Kidney epithelial cell (primary cell): ENCODE data around the gene RIPK1. TPM values are rescaled to one million over a fixed set of nuclear protein-coding genes. Genes with fewer than 3 reads are reported as not detected.

Source experiments
- DNase-seq: peaks from one replicate; pipeline ENCODE4 v3.0.0-alpha.2; 2010; ENCODE audit warnings: low read depth
- H3K27me3 ChIP-seq: 2 replicates; pipeline ENCODE4 v1.6.0; 2011; ENCODE audit warnings: low read length; ENCODE audit not compliant: control insufficient read depth, insufficient read depth
- H3K36me3 ChIP-seq: 2 replicates; pipeline ENCODE4 v1.5.1; 2011; ENCODE audit warnings: low read length; ENCODE audit not compliant: control insufficient read depth, insufficient read depth
- H3K4me3 ChIP-seq: 2 replicates; pipeline ENCODE4 v1.5.1; 2011; ENCODE audit warnings: low read depth, mild to moderate bottlenecking, control low read depth, low read length
- CTCF ChIP-seq: IDR thresholded peaks from 2 replicates; pipeline ENCODE4 v1.5.1; 2011; ENCODE audit warnings: mild to moderate bottlenecking, moderate library complexity, low read length, control low read depth, inconsistent platforms; ENCODE audit not compliant: insufficient read depth, poor library complexity, severe bottlenecking
- total RNA-seq: library from RNA; depleted of rRNA; stranded (reverse); fragments of >200 nt; gene quantifications from 2 replicates; pipeline ENCODE4 v1.2.3, GENCODE V29; 2015

Gene RIPK1
- total RNA-seq, 1 donor from 2014 or later: 22.6 TPM

- no peak overlapping the region for H3K4me3 ChIP-seq
- no peak for TF ChIP-seq CTCF
- no peaks in the 10 kb centered on the region for H3K27me3 ChIP-seq
- no peak for DNase-seq
- H3K36me3 ChIP-seq: no peaks in the 10 kb centered on the region
Observed at GRCh38 chr6:3108746-3109414, 40.6 kb downstream of the RIPK1 start.

GRCh38 chr6:3109761-3110160, 41.5 kb downstream of the RIPK1 start:
- no peak for DNase-seq
- no peaks in the 10 kb centered on the region for H3K36me3 ChIP-seq
- no peak for TF ChIP-seq CTCF
- H3K27me3 ChIP-seq: no peaks in the 10 kb centered on the region
- no peak overlapping the region for H3K4me3 ChIP-seq

GRCh38 chr6:3114377-3114776, 46.1 kb downstream of the RIPK1 start:
- no peak for DNase-seq
- TF ChIP-seq CTCF: no peak
- H3K27me3 ChIP-seq: no peaks in the 10 kb centered on the region
- no peak overlapping the region for H3K4me3 ChIP-seq
- peaks cover 1% of the 10 kb centered on the region for H3K36me3 ChIP-seq

GRCh38 chr6:3117912-3118352, 49.6 kb downstream of the RIPK1 start:
- DNase-seq: no peak
- Histone ChIP-seq H3K27me3 (no peaks in the 10 kb centered on the region), H3K4me3 (peak overlapping the region; percentile 88), H3K36me3 (peaks cover 1% of the 10 kb centered on the region)
- TF ChIP-seq CTCF: no peak

- H3K4me3 ChIP-seq: peak within 1 kb of the TSS; percentile 88
- H3K27me3 ChIP-seq: no peaks in the 10 kb centered on the region
- peak; percentile 39 for DNase-seq
- peaks cover 1% of the 10 kb centered on the region for H3K36me3 ChIP-seq
- TF ChIP-seq CTCF: no peak
Observed at GRCh38 chr6:3118353-3119039, 50.2 kb downstream of the RIPK1 start, which contains the start of gene BPHL. Gene BPHL (plus strand): TSS chr6:3118711. CDS start chr6:3118741, 30 bp downstream.
